BE2C (cell line): Measurements from ENCODE around the gene AAGAB.

Experiments used
- DNase-seq: peaks from one replicate; pipeline ENCODE4 v3.0.0-alpha.2; 2020
- H3K27me3 ChIP-seq: fragments of 250-450 bp; sonication (Bioruptor Pico); 2 replicates; pipeline ENCODE4 v1.5.1; 2020; ENCODE audit warnings: mild to moderate bottlenecking
- H3K36me3 ChIP-seq: fragments of 250-450 bp; sonication (Bioruptor Pico); 2 replicates; pipeline ENCODE4 v1.5.1; 2020; ENCODE audit warnings: mild to moderate bottlenecking
- H3K4me1 ChIP-seq: fragments of 250-450 bp; sonication (Bioruptor Pico); 2 replicates; pipeline ENCODE4 v1.5.1; 2020
- H3K4me3 ChIP-seq: 2 replicates; pipeline ENCODE4 v1.5.1; 2011; ENCODE audit warnings: low read depth, low read length
- H3K9me3 ChIP-seq: fragments of 250-450 bp; sonication (Bioruptor Pico); 2 replicates; pipeline ENCODE4 v1.5.1; 2020
- TF ChIP-seq, protein P1 (sequence below): IDR thresholded peaks from 2 replicates; pipeline ENCODE4 v1.5.1; 2012; ENCODE audit warnings: mild to moderate bottlenecking, low read depth, low read length

The AAGAB gene

DNA sequence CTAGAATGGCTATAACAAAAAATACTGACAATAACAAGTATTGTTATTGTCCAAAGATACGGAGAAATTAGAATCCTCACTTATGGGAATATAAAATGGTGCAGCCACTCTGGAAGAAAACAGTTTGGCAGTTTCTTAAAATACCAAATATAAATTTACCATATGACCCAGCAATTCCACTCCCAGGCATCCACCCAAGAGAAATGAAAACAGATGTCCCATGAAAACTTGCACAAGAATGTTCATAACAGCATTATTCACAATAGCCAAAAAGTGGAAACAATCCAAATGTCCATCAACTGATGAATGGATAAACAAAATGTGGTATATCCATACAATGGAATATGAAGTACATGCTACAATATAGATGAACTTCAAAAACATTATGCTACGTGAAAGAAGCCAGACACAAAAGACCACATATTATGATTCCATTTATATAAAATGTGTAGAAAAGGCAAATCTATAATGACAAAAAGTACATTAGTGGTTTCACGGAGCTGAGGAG, 9.4 kb downstream of the AAGAB start:
- Histone ChIP-seq H3K27me3 (no peaks in the 10 kb centered on the region), H3K36me3 (no peaks in the 10 kb centered on the region), H3K4me1 (peaks cover 4% of the 10 kb centered on the region), H3K9me3 (no peaks in the 10 kb centered on the region), H3K4me3 (no peak overlapping the region)
- no peak for DNase-seq
- TF ChIP-seq, protein P1, sequence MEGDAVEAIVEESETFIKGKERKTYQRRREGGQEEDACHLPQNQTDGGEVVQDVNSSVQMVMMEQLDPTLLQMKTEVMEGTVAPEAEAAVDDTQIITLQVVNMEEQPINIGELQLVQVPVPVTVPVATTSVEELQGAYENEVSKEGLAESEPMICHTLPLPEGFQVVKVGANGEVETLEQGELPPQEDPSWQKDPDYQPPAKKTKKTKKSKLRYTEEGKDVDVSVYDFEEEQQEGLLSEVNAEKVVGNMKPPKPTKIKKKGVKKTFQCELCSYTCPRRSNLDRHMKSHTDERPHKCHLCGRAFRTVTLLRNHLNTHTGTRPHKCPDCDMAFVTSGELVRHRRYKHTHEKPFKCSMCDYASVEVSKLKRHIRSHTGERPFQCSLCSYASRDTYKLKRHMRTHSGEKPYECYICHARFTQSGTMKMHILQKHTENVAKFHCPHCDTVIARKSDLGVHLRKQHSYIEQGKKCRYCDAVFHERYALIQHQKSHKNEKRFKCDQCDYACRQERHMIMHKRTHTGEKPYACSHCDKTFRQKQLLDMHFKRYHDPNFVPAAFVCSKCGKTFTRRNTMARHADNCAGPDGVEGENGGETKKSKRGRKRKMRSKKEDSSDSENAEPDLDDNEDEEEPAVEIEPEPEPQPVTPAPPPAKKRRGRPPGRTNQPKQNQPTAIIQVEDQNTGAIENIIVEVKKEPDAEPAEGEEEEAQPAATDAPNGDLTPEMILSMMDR = no peak

DNA sequence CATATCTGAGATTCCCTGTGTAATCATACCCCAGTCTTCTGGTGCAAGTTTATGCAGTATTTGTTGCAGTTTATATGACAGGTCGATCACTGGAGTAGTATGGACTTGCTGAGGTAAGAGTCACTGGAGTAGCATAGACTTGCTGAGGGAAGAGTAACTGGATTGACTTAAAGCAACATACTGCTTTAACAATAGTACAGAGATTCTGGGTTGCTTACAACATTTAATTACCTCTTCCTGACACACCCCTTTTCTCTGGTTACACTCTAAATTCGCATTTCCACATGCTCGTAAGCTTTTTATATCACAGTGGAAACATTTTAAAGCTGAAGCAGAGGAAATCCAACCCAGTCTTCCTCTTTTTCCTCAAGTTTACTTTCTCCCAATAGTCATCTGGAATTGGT, 11.8 kb downstream of the AAGAB start:
- no peaks in the 10 kb centered on the region for H3K27me3 ChIP-seq
- H3K4me1 ChIP-seq = peaks cover 4% of the 10 kb centered on the region
- DNase-seq = no peak
- H3K36me3 ChIP-seq = no peaks in the 10 kb centered on the region
- TF ChIP-seq, protein P1 = no peak
- no peak overlapping the region for H3K4me3 ChIP-seq
- H3K9me3 ChIP-seq = no peaks in the 10 kb centered on the region

DNA sequence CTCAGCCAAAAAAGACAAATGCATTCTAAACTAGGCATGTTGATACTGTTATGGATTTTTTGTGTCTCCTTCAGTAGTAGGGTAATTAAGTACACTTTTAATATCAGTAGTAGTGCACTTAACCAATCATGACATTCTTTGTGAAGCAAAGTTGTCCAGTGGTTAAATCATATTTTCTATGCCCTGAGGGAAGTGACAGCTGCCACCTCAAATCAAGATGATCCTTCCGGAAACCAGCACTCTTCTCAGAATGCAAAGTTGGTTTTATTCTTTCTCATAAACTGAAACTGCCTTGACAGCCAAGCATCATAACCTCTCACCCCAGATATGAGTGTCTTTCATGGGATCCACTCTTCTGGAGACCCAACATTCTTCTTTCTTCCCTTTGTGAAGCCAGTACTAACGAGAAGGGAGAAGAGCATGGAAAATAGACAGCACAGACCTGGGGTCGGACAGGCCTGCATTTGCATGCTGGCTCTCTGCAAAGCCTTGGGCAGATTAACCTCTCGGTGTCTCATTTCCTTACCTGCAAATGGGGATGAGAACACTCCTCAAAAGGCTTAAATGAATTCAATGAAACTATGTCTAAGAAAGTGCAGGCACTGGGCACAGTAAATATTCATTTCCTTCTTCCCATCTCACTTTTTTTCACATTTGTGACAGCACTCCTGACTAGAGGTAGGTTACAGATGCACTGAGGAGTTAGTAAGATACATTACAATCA, 13.2 kb downstream of the AAGAB start:
- Histone ChIP-seq H3K4me1 (peaks cover 4% of the 10 kb centered on the region), H3K36me3 (no peaks in the 10 kb centered on the region), H3K4me3 (no peak overlapping the region), H3K27me3 (no peaks in the 10 kb centered on the region), H3K9me3 (no peaks in the 10 kb centered on the region)
- DNase-seq = no peak
- TF ChIP-seq, protein P1 = no peak

DNA sequence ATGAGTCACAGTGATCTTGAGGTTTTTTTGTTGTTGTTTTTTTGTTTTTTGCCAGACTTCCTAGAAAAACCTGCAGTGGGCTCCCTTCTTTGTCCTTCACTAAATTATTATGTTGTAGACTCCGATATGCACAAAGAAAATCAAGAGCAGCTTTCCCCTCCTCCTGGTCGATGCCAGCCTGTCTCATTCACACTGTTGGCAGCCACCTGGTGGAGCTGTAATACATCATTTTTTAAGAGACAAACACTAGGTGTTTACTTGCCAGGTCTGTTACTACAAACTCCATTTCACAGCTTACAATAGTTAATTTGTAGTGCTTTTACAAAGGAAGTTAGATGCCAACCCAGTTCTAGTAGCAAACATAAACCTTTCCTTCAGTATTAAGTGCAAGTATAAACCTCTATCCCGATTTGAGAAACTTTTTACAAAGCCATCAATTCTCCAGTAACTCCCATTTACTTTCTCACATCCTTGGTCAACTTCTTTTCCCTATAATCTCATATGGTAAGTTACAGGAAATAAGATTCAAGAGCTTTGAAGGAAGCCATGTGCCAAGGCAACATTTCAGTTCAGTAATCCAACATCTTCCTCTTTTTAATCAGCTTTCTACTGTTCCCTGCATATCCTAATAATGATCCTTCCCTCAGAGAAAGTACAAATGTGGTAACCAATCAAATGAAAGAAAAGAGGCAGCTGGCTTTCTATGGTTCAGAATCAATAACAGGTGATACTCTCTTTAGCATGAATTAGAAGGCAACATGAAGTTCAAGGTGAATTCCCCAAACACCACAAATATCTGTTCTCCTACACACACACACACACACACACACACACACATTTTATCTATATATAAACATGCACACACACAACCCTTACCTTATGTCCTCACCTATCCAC, 14.0 kb downstream of the AAGAB start:
- H3K27me3 ChIP-seq = no peaks in the 10 kb centered on the region
- TF ChIP-seq, protein P1 = peak; percentile 44
- H3K36me3 ChIP-seq = no peaks in the 10 kb centered on the region
- no peak overlapping the region for H3K4me3 ChIP-seq
- H3K9me3 ChIP-seq = no peaks in the 10 kb centered on the region
- peak; percentile 16 for DNase-seq
- peaks cover 4% of the 10 kb centered on the region for H3K4me1 ChIP-seq

DNA sequence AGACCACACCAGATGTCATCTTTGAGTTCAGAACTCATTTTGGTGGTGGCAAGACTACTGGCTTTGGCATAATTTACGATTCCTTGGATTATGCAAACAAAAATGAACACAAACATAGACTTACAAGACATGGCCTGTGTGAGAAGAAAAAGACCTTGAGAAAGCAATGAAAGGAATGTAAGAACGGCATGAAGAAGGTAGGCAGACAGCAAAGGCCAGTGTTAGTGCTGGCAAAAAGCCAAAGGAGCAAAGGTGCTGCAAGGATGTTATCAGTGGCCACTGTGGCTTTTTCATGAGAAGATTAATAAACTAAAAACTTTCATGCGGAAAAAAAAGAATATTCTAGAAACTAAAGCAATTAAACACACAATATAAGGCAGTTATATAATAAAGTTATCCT, 21.9 kb downstream of the AAGAB start:
- Histone ChIP-seq H3K4me1 (no peaks in the 10 kb centered on the region), H3K36me3 (peaks cover 17% of the 10 kb centered on the region), H3K27me3 (no peaks in the 10 kb centered on the region), H3K9me3 (no peaks in the 10 kb centered on the region), H3K4me3 (no peak overlapping the region)
- DNase-seq = no peak
- TF ChIP-seq, protein P1 = no peak

DNA sequence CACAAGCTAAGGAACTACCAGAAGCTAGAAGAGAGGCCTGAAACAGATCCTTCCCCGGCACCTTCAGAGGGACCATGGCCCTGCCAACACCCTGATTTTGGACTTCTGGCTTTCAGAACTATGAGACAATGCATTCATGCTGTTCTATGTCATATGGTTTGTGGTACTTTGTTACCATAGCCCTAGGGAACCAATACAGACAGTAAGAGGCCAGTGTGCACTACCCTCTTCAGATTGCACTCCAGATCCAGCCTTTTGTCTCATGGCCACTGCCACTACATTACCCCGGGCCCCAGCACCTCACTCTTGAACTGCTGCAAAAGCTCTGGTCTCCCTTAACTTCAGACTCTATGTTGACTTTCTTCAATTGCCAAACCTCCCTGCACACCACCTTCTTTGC, 24.0 kb downstream of the AAGAB start:
- Histone ChIP-seq H3K4me3 (no peak overlapping the region), H3K36me3 (peaks cover 19% of the 10 kb centered on the region), H3K9me3 (no peaks in the 10 kb centered on the region), H3K4me1 (no peaks in the 10 kb centered on the region), H3K27me3 (no peaks in the 10 kb centered on the region)
- TF ChIP-seq, protein P1 = no peak
- no peak for DNase-seq
